ENCODE measurements around the gene PRRG4.

PRRG4 gene

GRCh38 chr11:32826113-32826512 lies 3.6 kb upstream of the PRRG4 start:
- no peak for DNase-seq (ENCODE audit: low read depth, low spot score)

GRCh38 chr11:32827276-32827675 lies 2.5 kb upstream of the PRRG4 start:
- H3K4me3 ChIP-seq = no peak overlapping the region
- H3K27ac ChIP-seq = no peak overlapping the region
- H3K9me3 ChIP-seq (ENCODE audit: low read depth, low read length) = no peaks in the 10 kb centered on the region
- no peak for DNase-seq (ENCODE audit: low read depth, low spot score)
- H3K36me3 ChIP-seq (ENCODE audit: insufficient read depth, low read length) = no peaks in the 10 kb centered on the region
- no peak overlapping the region for H3K9ac ChIP-seq (ENCODE audit: insufficient read length)
- no peak for TF ChIP-seq FOXP2 (optimal IDR thresholded peaks at IDR 0.05; ENCODE audit: control extremely low read depth, extremely low read length, insufficient read depth)
- TF ChIP-seq EZH2 (IDR thresholded peaks at IDR 0.05) = no peak
- TF ChIP-seq POLR2AphosphoS5 (IDR thresholded peaks at IDR 0.05; ENCODE audit: borderline replicate concordance, low read depth, low read length) = no peak

More at GRCh38 chr11:32826113-32826512, 3.6 kb upstream of the PRRG4 start:
- H3K4me3 ChIP-seq = no peak overlapping the region
- no peak overlapping the region for H3K9ac ChIP-seq (ENCODE audit: insufficient read length)
- H3K36me3 ChIP-seq (ENCODE audit: insufficient read depth, low read length) = no peaks in the 10 kb centered on the region
- H3K9me3 ChIP-seq (ENCODE audit: low read depth, low read length) = no peaks in the 10 kb centered on the region
- TF ChIP-seq EZH2 (IDR thresholded peaks at IDR 0.05) (no peak), POLR2AphosphoS5 (IDR thresholded peaks at IDR 0.05; ENCODE audit: borderline replicate concordance, low read depth, low read length) (no peak)
- no peak overlapping the region for H3K27ac ChIP-seq

- TF ChIP-seq EZH2 (IDR thresholded peaks at IDR 0.05) (no peak), FOXP2 (optimal IDR thresholded peaks at IDR 0.05; ENCODE audit: control extremely low read depth, extremely low read length, insufficient read depth) (no peak), POLR2AphosphoS5 (IDR thresholded peaks at IDR 0.05; ENCODE audit: borderline replicate concordance, low read depth, low read length) (no peak)
- Histone ChIP-seq H3K36me3 (ENCODE audit: insufficient read depth, low read length) (no peaks in the 10 kb centered on the region), H3K27ac (no peak overlapping the region), H3K9ac (ENCODE audit: insufficient read length) (no peak overlapping the region), H3K9me3 (ENCODE audit: low read depth, low read length) (no peaks in the 10 kb centered on the region), H3K4me3 (peak overlapping the region; percentile 59)
- DNase-seq (ENCODE audit: low read depth, low spot score) = no peak
Measured at GRCh38 chr11:32829157-32829679, 509 bp upstream of the PRRG4 start.

GRCh38 chr11:32830413-32830738 lies 649 bp downstream of the PRRG4 start:
- no peak overlapping the region for H3K4me3 ChIP-seq
- TF ChIP-seq FOXP2 (optimal IDR thresholded peaks at IDR 0.05; ENCODE audit: control extremely low read depth, extremely low read length, insufficient read depth) (no peak), POLR2AphosphoS5 (IDR thresholded peaks at IDR 0.05; ENCODE audit: borderline replicate concordance, low read depth, low read length) (no peak), EZH2 (IDR thresholded peaks at IDR 0.05) (no peak)
- no peak overlapping the region for H3K9ac ChIP-seq (ENCODE audit: insufficient read length)
- no peaks in the 10 kb centered on the region for H3K9me3 ChIP-seq (ENCODE audit: low read depth, low read length)
- no peak for DNase-seq (ENCODE audit: low read depth, low spot score)
- H3K27ac ChIP-seq = no peak overlapping the region
- H3K36me3 ChIP-seq (ENCODE audit: insufficient read depth, low read length) = no peaks in the 10 kb centered on the region

- DNase-seq (ENCODE audit: low read depth, low spot score) = no peak
- Histone ChIP-seq H3K9me3 (ENCODE audit: low read depth, low read length) (no peaks in the 10 kb centered on the region), H3K27ac (no peak overlapping the region), H3K36me3 (ENCODE audit: insufficient read depth, low read length) (no peaks in the 10 kb centered on the region), H3K4me3 (no peak overlapping the region), H3K9ac (ENCODE audit: insufficient read length) (no peak overlapping the region)
- TF ChIP-seq FOXP2 (optimal IDR thresholded peaks at IDR 0.05; ENCODE audit: control extremely low read depth, extremely low read length, insufficient read depth) = no peak
- no peak for TF ChIP-seq EZH2 (IDR thresholded peaks at IDR 0.05)
- TF ChIP-seq POLR2AphosphoS5 (IDR thresholded peaks at IDR 0.05; ENCODE audit: borderline replicate concordance, low read depth, low read length) = no peak
Measured at GRCh38 chr11:32830796-32831195, 1.1 kb downstream of the PRRG4 start.

GRCh38 chr11:32831221-32831620 lies 1.5 kb downstream of the PRRG4 start:
- H3K27ac ChIP-seq = no peak overlapping the region
- no peaks in the 10 kb centered on the region for H3K36me3 ChIP-seq (ENCODE audit: insufficient read depth, low read length)
- H3K9me3 ChIP-seq (ENCODE audit: low read depth, low read length) = no peaks in the 10 kb centered on the region
- no peak overlapping the region for H3K4me3 ChIP-seq
- no peak overlapping the region for H3K9ac ChIP-seq (ENCODE audit: insufficient read length)
- TF ChIP-seq POLR2AphosphoS5 (IDR thresholded peaks at IDR 0.05; ENCODE audit: borderline replicate concordance, low read depth, low read length) = no peak
- TF ChIP-seq FOXP2 (optimal IDR thresholded peaks at IDR 0.05; ENCODE audit: control extremely low read depth, extremely low read length, insufficient read depth) = no peak
- no peak for TF ChIP-seq EZH2 (IDR thresholded peaks at IDR 0.05)
- no peak for DNase-seq (ENCODE audit: low read depth, low spot score)

GRCh38 chr11:32833921-32834320 lies 4.2 kb downstream of the PRRG4 start:
- TF ChIP-seq EZH2 (IDR thresholded peaks at IDR 0.05) (no peak), FOXP2 (optimal IDR thresholded peaks at IDR 0.05; ENCODE audit: control extremely low read depth, extremely low read length, insufficient read depth) (no peak)
- Histone ChIP-seq H3K9ac (ENCODE audit: insufficient read length) (no peak overlapping the region), H3K9me3 (ENCODE audit: low read depth, low read length) (no peaks in the 10 kb centered on the region), H3K36me3 (ENCODE audit: insufficient read depth, low read length) (no peaks in the 10 kb centered on the region), H3K27ac (no peak overlapping the region), H3K4me3 (no peak overlapping the region)
- DNase-seq (ENCODE audit: low read depth, low spot score) = no peak

- H3K36me3 ChIP-seq (ENCODE audit: insufficient read depth, low read length) = no peaks in the 10 kb centered on the region
- no peak overlapping the region for H3K9ac ChIP-seq (ENCODE audit: insufficient read length)
- DNase-seq (ENCODE audit: low read depth, low spot score) = no peak
- TF ChIP-seq POLR2AphosphoS5 (IDR thresholded peaks at IDR 0.05; ENCODE audit: borderline replicate concordance, low read depth, low read length) (no peak), EZH2 (IDR thresholded peaks at IDR 0.05) (no peak), FOXP2 (optimal IDR thresholded peaks at IDR 0.05; ENCODE audit: control extremely low read depth, extremely low read length, insufficient read depth) (no peak)
- no peak overlapping the region for H3K4me3 ChIP-seq
- no peaks in the 10 kb centered on the region for H3K9me3 ChIP-seq (ENCODE audit: low read depth, low read length)
- H3K27ac ChIP-seq = no peak overlapping the region
Measured at GRCh38 chr11:32836946-32837345, 7.2 kb downstream of the PRRG4 start.

GRCh38 chr11:32838505-32839274 lies 9.0 kb downstream of the PRRG4 start:
- Histone ChIP-seq H3K9me3 (ENCODE audit: low read depth, low read length) (no peaks in the 10 kb centered on the region), H3K36me3 (ENCODE audit: insufficient read depth, low read length) (no peaks in the 10 kb centered on the region), H3K4me3 (no peak overlapping the region), H3K9ac (ENCODE audit: insufficient read length) (no peak overlapping the region), H3K27ac (no peak overlapping the region)
- DNase-seq (ENCODE audit: low read depth, low spot score) = no peak
- TF ChIP-seq FOXP2 (optimal IDR thresholded peaks at IDR 0.05; ENCODE audit: control extremely low read depth, extremely low read length, insufficient read depth) = no peak
- TF ChIP-seq EZH2 (IDR thresholded peaks at IDR 0.05) = no peak
- TF ChIP-seq POLR2AphosphoS5 (IDR thresholded peaks at IDR 0.05; ENCODE audit: borderline replicate concordance, low read depth, low read length) = no peak

Measured in SK-N-MC (cell line).